ENCODE measurements around the gene GNAQ.
"Not testable (repeated sequence)": the region's sequence is repeated elsewhere in the genome, so short reads cannot be mapped to it uniquely, and the experiment has no call there.

- TF ChIP-seq, protein P1, sequence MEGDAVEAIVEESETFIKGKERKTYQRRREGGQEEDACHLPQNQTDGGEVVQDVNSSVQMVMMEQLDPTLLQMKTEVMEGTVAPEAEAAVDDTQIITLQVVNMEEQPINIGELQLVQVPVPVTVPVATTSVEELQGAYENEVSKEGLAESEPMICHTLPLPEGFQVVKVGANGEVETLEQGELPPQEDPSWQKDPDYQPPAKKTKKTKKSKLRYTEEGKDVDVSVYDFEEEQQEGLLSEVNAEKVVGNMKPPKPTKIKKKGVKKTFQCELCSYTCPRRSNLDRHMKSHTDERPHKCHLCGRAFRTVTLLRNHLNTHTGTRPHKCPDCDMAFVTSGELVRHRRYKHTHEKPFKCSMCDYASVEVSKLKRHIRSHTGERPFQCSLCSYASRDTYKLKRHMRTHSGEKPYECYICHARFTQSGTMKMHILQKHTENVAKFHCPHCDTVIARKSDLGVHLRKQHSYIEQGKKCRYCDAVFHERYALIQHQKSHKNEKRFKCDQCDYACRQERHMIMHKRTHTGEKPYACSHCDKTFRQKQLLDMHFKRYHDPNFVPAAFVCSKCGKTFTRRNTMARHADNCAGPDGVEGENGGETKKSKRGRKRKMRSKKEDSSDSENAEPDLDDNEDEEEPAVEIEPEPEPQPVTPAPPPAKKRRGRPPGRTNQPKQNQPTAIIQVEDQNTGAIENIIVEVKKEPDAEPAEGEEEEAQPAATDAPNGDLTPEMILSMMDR (IDR thresholded peaks at IDR 0.05) = not testable (repeated sequence)
- TF ChIP-seq ZFX (IDR thresholded peaks at IDR 0.05; ENCODE audit: borderline replicate concordance) = not testable (repeated sequence)
Measured at GRCh38 chr9:77878793-77879192, 152.8 kb downstream of the GNAQ start.

All from 22Rv1 (cell line).